Left lobe of liver (tissue), 2 donors: Measurements from ENCODE around the gene ZC3H8. TPM values are rescaled to one million over a fixed set of nuclear protein-coding genes. Genes with fewer than 3 reads are reported as not detected.
"Not testable (repeated sequence)": the region's sequence is repeated elsewhere in the genome, so short reads cannot be mapped to it uniquely, and the experiment has no call there.

Experiments
- ATAC-seq: fragments of 200-7000 bp; cut with Tn5 transposase; one replicate; pipeline ENCODE4 v1.9.1; 2020; ENCODE audit warnings: mild to moderate bottlenecking, moderate library complexity
- DNase-seq: peaks from one replicate; pipeline ENCODE4 v3.0.0-alpha.2; 2020; ENCODE audit warnings: low spot score
- total RNA-seq: library from RNA; stranded (reverse); gene quantifications from one replicate; pipeline ENCODE4 v1.2.1, GENCODE V29; 2021
- donor health status: DM: no; HTN: no; CAD: no; lungs with moderate emphysema.
- donor health status: DM: no; HTN: yes; CAD: no.

The ZC3H8 gene
- total RNA-seq, 1 donor from 2014 or later = 5.3 TPM

DNA sequence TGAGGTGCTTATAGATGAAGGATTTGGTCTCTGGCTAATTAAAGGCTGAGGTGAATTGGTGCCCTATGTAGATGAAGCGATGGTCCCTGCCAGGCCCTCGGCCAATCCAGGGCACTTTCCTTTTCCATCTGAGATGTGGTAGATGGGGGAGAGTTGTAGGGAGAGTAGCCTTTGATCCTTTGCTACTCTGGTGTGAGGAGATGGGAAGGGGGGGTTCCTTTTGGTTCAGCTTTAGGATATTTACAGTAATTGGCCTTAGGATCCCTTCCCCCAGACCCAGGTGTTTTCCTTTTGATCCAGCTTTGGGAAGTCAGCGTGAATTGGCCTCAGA lies 5.4 kb upstream of the ZC3H8 start:
- DNase-seq (no peak), ATAC-seq (no peak)

DNA sequence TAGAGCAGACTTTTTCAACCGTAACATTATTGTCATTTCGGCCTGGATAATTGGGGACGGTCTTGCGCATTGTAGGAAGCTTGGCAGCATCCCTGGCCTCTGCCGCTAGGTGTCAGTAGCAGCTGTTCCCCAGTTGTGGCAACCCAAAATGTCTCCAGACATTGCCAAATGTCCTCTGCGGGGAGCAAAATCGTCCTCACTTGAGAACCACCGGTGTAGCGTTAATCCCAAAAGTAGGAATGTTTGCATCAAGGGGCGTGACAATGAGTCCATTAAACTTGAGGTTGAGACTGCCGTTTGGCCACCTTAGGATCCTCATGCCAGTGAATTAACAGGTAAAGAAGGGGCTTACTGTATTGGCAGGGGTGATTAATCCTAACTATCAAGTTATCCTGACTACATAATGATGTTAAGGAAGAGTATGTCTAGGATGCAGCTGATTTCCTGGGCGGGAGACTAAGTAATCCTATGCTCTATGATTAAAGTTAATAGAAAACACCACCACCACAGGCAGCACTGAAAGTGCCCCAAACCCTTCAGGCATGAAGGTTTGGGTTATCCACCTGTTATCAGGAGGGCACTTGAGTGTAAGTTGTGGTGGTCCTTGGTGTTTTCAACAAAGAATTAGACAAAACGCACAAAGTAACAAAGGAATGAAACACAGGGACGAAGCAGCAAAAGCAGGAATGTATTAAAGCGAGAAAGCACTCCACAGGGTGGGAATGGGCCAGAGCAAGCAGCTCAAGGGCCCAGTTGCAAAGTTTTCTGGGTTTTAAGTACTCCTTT lies 4.9 kb upstream of the ZC3H8 start:
- ATAC-seq = peak; percentile 82
- peak; percentile 83 for DNase-seq

- ATAC-seq (no peak), DNase-seq (no peak)
Measured at GRCh38 chr2:112257575-112257974, 2.7 kb upstream of the ZC3H8 start.

DNA sequence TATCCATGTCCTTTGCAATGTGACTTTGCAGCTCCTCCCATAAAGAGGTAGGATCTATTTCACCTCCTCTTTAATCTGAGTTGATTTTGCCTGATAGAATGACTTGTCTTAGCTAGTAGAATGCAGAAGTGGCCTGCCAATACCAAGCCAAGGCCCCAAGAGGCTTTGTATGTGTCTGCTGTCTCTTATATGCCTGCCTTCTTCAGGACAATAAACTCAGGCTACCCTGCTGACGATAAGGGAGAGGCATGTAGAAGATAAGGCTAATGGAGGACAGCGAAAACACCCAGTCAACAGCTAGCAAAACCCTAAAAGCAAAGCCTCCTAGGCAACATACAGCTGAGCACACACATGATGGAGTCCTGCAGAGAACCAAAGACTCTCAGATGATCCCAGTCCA lies 1.8 kb upstream of the ZC3H8 start:
- ATAC-seq (no peak), DNase-seq (no peak)

DNA sequence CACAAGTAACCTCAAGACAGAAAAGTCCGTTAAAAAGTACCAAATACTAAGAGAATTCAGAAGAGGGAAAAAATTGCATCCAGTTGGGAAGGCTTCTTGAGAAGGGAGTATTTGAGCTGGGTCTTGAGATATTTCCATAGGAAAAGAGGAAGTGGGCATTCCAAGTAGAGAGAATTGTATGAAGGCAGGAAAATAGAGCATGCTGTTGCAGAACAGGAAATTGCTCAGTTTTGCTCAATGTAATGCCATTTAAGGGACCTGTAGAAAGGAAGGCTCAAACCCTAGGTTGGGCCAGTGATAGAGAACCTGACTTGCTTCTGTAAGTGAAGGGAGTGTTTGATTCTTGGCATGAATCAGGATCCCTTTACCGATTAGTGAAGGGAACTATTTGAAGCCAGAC lies 1.0 kb upstream of the ZC3H8 start:
- ATAC-seq = no peak
- DNase-seq = no peak

GRCh38 chr2:112253261-112253815 lies 1.5 kb downstream of the ZC3H8 start:
- no peak for ATAC-seq
- DNase-seq = no peak

GRCh38 chr2:112251271-112251670 lies 3.6 kb downstream of the ZC3H8 start:
- ATAC-seq (no peak), DNase-seq (no peak)

DNA sequence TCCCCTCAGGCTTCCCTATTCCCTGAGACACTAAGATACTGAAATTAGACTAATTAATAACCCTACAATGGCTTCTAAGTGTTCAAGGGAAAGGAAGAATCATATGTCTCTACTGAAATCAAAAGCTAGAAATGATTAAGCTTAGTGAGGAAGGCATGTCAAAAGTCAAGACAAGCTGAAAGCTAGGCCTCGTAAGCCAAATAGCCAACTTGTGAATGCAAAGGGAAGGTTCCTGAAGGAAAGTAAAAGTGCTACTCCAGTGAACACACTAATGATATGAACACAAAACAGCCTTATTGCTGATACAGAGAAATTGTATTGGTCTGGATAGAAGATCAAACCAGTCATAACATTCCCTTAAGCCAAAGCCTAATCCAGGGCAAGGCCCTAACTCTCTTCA lies 10.0 kb downstream of the ZC3H8 start:
- ATAC-seq (no peak), DNase-seq (no peak)

GRCh38 chr2:112243233-112243632 lies 11.6 kb downstream of the ZC3H8 start:
- DNase-seq (no peak), ATAC-seq (no peak)

GRCh38 chr2:112242384-112242783 lies 12.5 kb downstream of the ZC3H8 start:
- ATAC-seq = no peak

GRCh38 chr2:112239862-112240261 lies 15.0 kb downstream of the ZC3H8 start:
- ATAC-seq (no peak), DNase-seq (no peak)

More at GRCh38 chr2:112242384-112242783, 12.5 kb downstream of the ZC3H8 start:
- no peak for DNase-seq

- ATAC-seq (no peak), DNase-seq (no peak)
Measured at GRCh38 chr2:112230371-112230770, 24.5 kb downstream of the ZC3H8 start.

DNA sequence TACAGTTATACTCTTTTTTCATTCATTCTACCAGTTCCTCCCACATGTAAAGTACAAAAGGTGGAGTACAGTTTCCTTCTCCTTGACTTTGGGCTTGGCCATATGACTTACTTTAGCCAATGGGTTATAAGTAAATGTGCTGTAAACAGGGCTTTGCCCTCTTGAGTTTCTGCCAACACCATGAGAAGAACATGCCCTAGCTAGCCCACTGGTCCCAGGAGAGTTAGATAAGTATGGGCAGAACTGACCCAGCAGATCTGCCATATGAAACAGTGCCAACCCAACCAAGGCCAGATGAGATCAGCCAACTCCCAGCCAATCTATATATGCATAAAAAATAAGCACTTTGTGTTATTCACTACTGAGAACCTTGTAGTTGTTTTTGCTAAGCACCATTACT lies 25.5 kb downstream of the ZC3H8 start:
- ATAC-seq (peak; percentile 21), DNase-seq (no peak)

- ATAC-seq (no peak), DNase-seq (no peak)
Measured at GRCh38 chr2:112220831-112221230, 34.0 kb downstream of the ZC3H8 start.

GRCh38 chr2:112220186-112220585 lies 34.7 kb downstream of the ZC3H8 start:
- ATAC-seq (no peak), DNase-seq (no peak)

DNA sequence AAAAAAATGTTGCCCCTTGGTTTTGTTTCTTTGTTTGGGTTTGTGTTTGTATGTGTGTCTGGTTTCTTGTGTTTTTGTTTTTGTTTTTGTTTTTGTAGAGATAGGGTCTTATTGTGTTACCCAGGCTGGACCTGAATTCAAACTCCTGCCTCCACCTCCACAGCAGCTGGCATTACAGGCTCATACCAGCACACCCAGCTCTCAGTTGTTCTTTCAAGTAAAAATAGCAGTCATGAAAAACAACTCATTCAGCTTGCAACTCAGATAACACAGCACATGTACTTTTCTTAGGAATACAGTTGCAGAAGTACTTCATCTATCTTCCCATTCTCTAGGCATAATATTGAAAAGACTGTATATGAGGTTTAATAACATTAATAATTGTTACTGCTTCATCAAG lies 37.0 kb downstream of the ZC3H8 start:
- DNase-seq (no peak), ATAC-seq (no peak)

DNA sequence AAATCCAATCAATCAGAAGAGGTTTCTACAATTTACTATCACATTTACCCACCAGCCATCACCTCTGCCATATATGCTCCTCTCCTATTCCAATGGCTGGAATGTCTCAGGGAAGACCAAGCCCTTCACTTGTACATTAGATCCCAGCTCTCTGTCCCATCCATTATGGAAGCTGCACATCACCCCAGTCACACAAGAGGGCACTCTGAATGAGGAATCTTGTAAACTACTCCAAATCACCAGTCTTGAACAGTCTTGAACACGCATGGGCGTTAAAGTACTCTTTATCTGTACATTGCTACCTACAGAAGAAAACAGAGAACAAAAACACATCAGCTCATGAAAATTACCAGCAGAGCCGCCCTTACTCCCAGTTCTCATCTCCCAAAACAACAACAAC lies 38.7 kb downstream of the ZC3H8 start:
- peak; percentile 82 for ATAC-seq
- no peak for DNase-seq

DNA sequence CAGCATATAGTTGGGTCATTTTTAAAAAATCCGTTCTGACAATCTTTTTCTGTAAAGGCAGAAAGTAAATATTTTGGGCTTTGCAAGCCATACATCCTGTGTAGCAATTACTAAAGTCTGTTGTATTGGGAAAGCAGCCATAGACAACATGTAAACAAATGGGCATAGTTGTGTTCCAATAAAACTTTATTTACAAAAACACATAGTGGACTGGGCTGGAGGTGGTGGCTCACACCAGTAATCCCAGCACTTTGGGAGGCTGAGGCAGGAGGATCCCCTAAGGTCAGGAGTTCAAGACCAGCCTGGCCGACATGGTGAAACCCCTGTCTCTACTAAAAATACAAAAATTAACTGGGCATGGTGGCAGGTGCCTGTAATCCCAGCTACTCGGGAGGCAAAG lies 46.9 kb downstream of the ZC3H8 start:
- not testable (repeated sequence) for DNase-seq, ATAC-seq

- no peak for ATAC-seq
- DNase-seq = no peak
Measured at GRCh38 chr2:112204411-112204810, 50.4 kb downstream of the ZC3H8 start.

GRCh38 chr2:112201696-112202430 lies 53.0 kb downstream of the ZC3H8 start:
- ATAC-seq = peak; percentile 64
- DNase-seq = no peak

DNA sequence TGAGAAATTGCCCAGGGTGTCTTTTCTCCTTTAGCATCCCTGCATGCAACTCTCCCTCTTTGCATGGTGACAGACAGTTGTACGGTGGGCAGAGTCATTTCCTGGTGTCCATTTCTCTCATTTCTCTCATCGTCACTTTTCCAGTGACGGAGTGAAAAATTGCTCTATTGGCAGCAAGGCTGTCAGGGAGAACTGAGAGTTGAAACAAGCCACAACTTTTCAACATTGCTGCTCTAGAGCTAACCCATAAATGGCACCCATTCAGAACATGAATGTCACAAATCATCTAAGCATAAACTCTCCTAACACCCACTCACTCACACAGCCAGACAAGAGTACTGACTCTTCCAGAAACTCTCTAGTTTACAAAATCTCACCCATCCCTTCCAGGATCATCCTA lies 55.7 kb downstream of the ZC3H8 start:
- DNase-seq = no peak

DNA sequence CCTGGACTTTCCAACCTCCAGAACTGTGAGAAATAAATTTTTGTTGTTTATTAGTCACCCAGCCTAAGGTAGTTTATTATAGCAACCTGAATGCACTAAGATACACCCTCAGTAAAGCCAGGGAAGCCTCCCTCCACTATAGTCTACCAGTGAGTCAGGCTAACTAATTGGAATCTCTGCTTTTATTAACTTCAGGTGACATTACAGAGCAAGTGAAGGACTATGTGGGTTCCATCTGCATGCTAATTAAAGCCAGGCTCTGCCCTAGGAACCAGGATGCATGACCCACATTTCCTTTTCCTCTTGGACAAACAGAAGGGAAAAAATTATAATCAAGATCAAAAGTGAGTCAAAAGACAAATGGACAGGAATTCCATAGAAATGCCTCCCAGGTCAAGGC lies 56.1 kb downstream of the ZC3H8 start:
- no peak for DNase-seq
- ATAC-seq = no peak

More for the DNA sequence above, 55.7 kb downstream of the ZC3H8 start:
- no peak for ATAC-seq
